ENCODE results near the gene MTURN. TPM values are rescaled to one million over a fixed set of nuclear protein-coding genes. Genes with fewer than 3 reads are reported as not detected.

Gene MTURN
- total RNA-seq, 1 experiment from 2014 or later, result 2.2 TPM

DNA sequence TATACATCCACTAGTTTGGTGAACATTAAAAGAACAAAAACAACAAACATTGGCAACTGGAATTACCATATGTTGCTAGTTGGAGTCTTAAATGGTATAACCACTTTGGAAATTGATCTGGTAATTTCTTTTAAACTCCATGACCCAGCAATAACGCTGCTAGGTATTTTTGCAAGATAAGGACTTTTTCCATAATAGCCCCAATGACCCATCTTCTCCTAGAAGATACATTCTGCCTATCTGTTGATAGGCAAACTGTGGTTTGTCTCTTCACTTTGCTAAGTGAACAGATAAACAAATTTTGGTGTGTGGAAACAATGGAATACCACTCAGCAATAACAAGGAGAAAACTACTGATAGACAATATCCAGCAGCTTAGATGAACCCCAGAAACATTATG is 30.6 kb upstream of the MTURN start:
- no peaks in the 10 kb centered on the region for H3K27me3 ChIP-seq (replicated peaks; ENCODE audit: control insufficient read depth, insufficient read depth, low read length)
- TF ChIP-seq, protein P1, sequence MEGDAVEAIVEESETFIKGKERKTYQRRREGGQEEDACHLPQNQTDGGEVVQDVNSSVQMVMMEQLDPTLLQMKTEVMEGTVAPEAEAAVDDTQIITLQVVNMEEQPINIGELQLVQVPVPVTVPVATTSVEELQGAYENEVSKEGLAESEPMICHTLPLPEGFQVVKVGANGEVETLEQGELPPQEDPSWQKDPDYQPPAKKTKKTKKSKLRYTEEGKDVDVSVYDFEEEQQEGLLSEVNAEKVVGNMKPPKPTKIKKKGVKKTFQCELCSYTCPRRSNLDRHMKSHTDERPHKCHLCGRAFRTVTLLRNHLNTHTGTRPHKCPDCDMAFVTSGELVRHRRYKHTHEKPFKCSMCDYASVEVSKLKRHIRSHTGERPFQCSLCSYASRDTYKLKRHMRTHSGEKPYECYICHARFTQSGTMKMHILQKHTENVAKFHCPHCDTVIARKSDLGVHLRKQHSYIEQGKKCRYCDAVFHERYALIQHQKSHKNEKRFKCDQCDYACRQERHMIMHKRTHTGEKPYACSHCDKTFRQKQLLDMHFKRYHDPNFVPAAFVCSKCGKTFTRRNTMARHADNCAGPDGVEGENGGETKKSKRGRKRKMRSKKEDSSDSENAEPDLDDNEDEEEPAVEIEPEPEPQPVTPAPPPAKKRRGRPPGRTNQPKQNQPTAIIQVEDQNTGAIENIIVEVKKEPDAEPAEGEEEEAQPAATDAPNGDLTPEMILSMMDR (IDR thresholded peaks at IDR 0.05; ENCODE audit: insufficient read depth in 1 of 2, low read depth in 1 of 2, low read length in 1 of 2, severe bottlenecking in 1 of 2, unreplicated experiment in 1 of 2), result no peak
- ChIA-PET POLR2A (no interaction called here), CTCF (interaction anchor here (0.5 to 0.6 kb wide), 2 partner anchors 30 to 39 kb away, joined by 3 to 4 read pairs; no protein-coding TSS in a partner anchor)
- no peak overlapping the region for H3K27ac Mint-ChIP-seq (ENCODE audit: unreplicated experiment)
- no peaks in the 10 kb centered on the region for H3K36me3 ChIP-seq (ENCODE audit: control insufficient read depth, insufficient read depth, low read length)
- H3K9me3 Mint-ChIP-seq (ENCODE audit: unreplicated experiment), result peaks cover 6% of the 10 kb centered on the region
- H3K4me1 ChIP-seq, result no peaks in the 10 kb centered on the region
- no peak overlapping the region for H3K4me3 Mint-ChIP-seq (ENCODE audit: unreplicated experiment)
- no peaks in the 10 kb centered on the region for H3K36me3 Mint-ChIP-seq (ENCODE audit: insufficient read depth, unreplicated experiment)
- DNase-seq, result no peak
- intact Hi-C loops (cut with micrococcal nuclease; ENCODE audit: unreplicated experiment), result no loop called here
- BruUV-seq (replicated peaks), result no TSS peak
- no peak overlapping the region for H3K4me3 ChIP-seq (ENCODE audit: low read depth, low read length)
- H3K4me1 Mint-ChIP-seq (ENCODE audit: low read depth, unreplicated experiment), result peaks cover 10% of the 10 kb centered on the region
- no peaks in the 10 kb centered on the region; the same call in 1 of the 2 replicates for H3K9me3 ChIP-seq
- H3K27me3 Mint-ChIP-seq (ENCODE audit: insufficient read depth, unreplicated experiment), result no peaks in the 10 kb centered on the region

DNA sequence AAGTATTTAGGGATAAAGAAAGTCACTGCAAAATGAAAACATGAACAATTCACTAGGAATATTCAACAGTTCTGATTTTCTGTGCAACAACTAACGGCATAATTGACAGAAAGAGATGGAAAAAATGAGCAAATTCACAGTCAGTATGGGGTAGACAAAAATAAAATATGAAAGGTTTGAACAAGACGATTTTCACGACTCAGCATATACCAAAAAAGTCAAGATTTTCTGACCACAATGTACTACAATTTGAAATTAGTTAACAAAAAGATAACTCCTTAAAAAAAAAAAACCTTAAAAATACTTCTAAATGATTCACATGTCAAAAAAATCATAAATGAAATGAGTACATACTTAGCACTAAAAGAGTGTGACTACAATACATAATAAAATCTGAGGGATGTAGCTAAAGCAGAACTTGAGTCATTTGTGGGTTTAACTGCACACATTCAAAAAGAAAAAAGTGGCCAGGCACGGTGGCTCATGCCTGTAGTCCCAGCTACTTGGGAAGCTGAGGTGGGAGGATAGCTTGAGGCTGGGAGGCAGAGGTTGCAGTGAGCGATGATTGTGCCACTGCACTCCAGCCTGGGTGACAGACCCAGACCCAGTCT is 22.6 kb upstream of the MTURN start:
- peaks cover 19% of the 10 kb centered on the region for H3K9me3 ChIP-seq
- BruUV-seq (replicated peaks), result no TSS peak
- POLR2A ChIA-PET, result no interaction called here
- CTCF ChIA-PET, result no interaction called here
- no peak for DNase-seq
- H3K9me3 Mint-ChIP-seq (ENCODE audit: unreplicated experiment), result peaks cover 37% of the 10 kb centered on the region
- H3K4me1 Mint-ChIP-seq (ENCODE audit: low read depth, unreplicated experiment), result no peaks in the 10 kb centered on the region
- no peak overlapping the region for H3K4me3 Mint-ChIP-seq (ENCODE audit: unreplicated experiment)
- TF ChIP-seq, protein P1 (IDR thresholded peaks at IDR 0.05; ENCODE audit: insufficient read depth in 1 of 2, low read depth in 1 of 2, low read length in 1 of 2, severe bottlenecking in 1 of 2, unreplicated experiment in 1 of 2), result no peak
- H3K36me3 Mint-ChIP-seq (ENCODE audit: insufficient read depth, unreplicated experiment), result peaks cover 7% of the 10 kb centered on the region
- H3K27ac Mint-ChIP-seq (ENCODE audit: unreplicated experiment), result no peak overlapping the region
- no peaks in the 10 kb centered on the region for H3K27me3 Mint-ChIP-seq (ENCODE audit: insufficient read depth, unreplicated experiment)
- no peaks in the 10 kb centered on the region for H3K4me1 ChIP-seq
- no peaks in the 10 kb centered on the region for H3K36me3 ChIP-seq (ENCODE audit: control insufficient read depth, insufficient read depth, low read length)
- no peak overlapping the region for H3K4me3 ChIP-seq (ENCODE audit: low read depth, low read length)
- no peaks in the 10 kb centered on the region for H3K27me3 ChIP-seq (replicated peaks; ENCODE audit: control insufficient read depth, insufficient read depth, low read length)
- intact Hi-C loops (cut with micrococcal nuclease; ENCODE audit: unreplicated experiment), result no loop called here

DNA sequence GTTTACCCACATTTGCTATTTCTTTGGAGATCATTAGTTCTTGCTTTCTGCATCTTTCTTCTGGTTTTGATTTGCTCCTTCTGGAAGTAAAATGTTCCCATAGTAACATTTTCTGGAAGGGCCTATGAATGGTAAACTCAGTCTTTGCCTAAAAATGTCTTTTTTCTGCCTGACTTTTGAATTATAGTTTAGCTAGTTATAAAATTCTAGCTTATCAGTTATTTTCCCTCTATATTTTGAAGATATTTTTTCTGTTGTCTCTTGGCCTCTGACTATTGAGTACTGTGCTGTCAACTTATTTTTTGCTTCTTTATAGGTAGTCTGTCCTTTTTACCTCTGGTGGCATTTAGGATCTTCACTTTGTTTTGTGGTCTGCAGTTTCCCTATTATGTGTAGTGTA is 21.6 kb upstream of the MTURN start:
- DNase-seq, result no peak
- Histone ChIP-seq H3K27me3 (replicated peaks; ENCODE audit: control insufficient read depth, insufficient read depth, low read length) (no peaks in the 10 kb centered on the region), H3K36me3 (ENCODE audit: control insufficient read depth, insufficient read depth, low read length) (no peaks in the 10 kb centered on the region), H3K4me3 (ENCODE audit: low read depth, low read length) (no peak overlapping the region), H3K9me3 (peaks cover 19% of the 10 kb centered on the region), H3K4me1 (no peaks in the 10 kb centered on the region)
- Mint-ChIP-seq H3K27me3 (ENCODE audit: insufficient read depth, unreplicated experiment) (no peaks in the 10 kb centered on the region), H3K9me3 (ENCODE audit: unreplicated experiment) (peaks cover 37% of the 10 kb centered on the region), H3K4me1 (ENCODE audit: low read depth, unreplicated experiment) (no peaks in the 10 kb centered on the region), H3K36me3 (ENCODE audit: insufficient read depth, unreplicated experiment) (peaks cover 7% of the 10 kb centered on the region), H3K27ac (ENCODE audit: unreplicated experiment) (no peak overlapping the region), H3K4me3 (ENCODE audit: unreplicated experiment) (no peak overlapping the region)
- TF ChIP-seq, protein P1 (IDR thresholded peaks at IDR 0.05; ENCODE audit: insufficient read depth in 1 of 2, low read depth in 1 of 2, low read length in 1 of 2, severe bottlenecking in 1 of 2, unreplicated experiment in 1 of 2), result no peak
- ChIA-PET POLR2A (no interaction called here), CTCF (no interaction called here)
- intact Hi-C loops (cut with micrococcal nuclease; ENCODE audit: unreplicated experiment), result no loop called here
- no TSS peak for BruUV-seq (replicated peaks)

Data from Caco-2 (cell line).